GM21423 (cell line): ENCODE data around the gene TOP3B.
A peak's percentile ranks its signal among the peaks of the same experiment; 100 is the strongest.

Experiments used
- ATAC-seq: cut with Tn5 transposase; IDR thresholded peaks from one replicate; pipeline ENCODE4 v1.9.1; 2021; ENCODE audit warnings: mild to moderate bottlenecking, moderate library complexity; ENCODE audit not compliant: unreplicated experiment

The TOP3B gene

GRCh38 chr22:21964234-21964633 lies 18.4 kb downstream of the TOP3B start:
- no peak for ATAC-seq

GRCh38 chr22:21963790-21964211 lies 18.8 kb downstream of the TOP3B start:
- ATAC-seq, result no peak

- ATAC-seq, result no peak
Observed at GRCh38 chr22:21963286-21963685, 19.3 kb downstream of the TOP3B start.

- no peak for ATAC-seq
Observed at GRCh38 chr22:21962655-21962949, 20.0 kb downstream of the TOP3B start.

GRCh38 chr22:21961886-21962654 lies 20.5 kb downstream of the TOP3B start:
- no peak for ATAC-seq

- ATAC-seq, result no peak
Observed at GRCh38 chr22:21961127-21961867, 21.3 kb downstream of the TOP3B start.

GRCh38 chr22:21960200-21961126 lies 22.1 kb downstream of the TOP3B start:
- ATAC-seq, result no peak

- no peak for ATAC-seq
Observed at GRCh38 chr22:21959274-21960074, 23.1 kb downstream of the TOP3B start.

- no peak for ATAC-seq
Observed at GRCh38 chr22:21958360-21959273, 24.0 kb downstream of the TOP3B start.

- ATAC-seq, result peak; percentile 69
Observed at GRCh38 chr22:21952586-21953571, 29.7 kb downstream of the TOP3B start, which contains the start of gene PPM1F. Gene PPM1F, minus strand, starts transcription at chr22:21952848. Its CDS starts 6,800 bp downstream, at chr22:21946048.

- ATAC-seq, result peak; percentile 28
Observed at GRCh38 chr22:21951931-21952465, 30.6 kb downstream of the TOP3B start.

- ATAC-seq, result no peak
Observed at GRCh38 chr22:21951062-21951461, 31.5 kb downstream of the TOP3B start.

GRCh38 chr22:21949948-21950347 lies 32.6 kb downstream of the TOP3B start:
- ATAC-seq, result no peak

- no peak for ATAC-seq
Observed at GRCh38 chr22:21949569-21949918, 33.0 kb downstream of the TOP3B start.

- no peak for ATAC-seq
Observed at GRCh38 chr22:21948824-21949568, 33.6 kb downstream of the TOP3B start.

- ATAC-seq, result no peak
Observed at GRCh38 chr22:21948390-21948789, 34.2 kb downstream of the TOP3B start.
